HG03342 (cell line): Measurements from ENCODE around the gene TNFAIP8L3.

Experiments
- ATAC-seq: cut with Tn5 transposase; IDR thresholded peaks from one replicate; pipeline ENCODE4 v1.9.1; 2021; ENCODE audit warnings: mild to moderate bottlenecking, moderate library complexity; ENCODE audit not compliant: unreplicated experiment

Gene TNFAIP8L3

GRCh38 chr15:51007131-51007666 is 87.5 kb downstream of the TNFAIP8L3 start:
- no peak for ATAC-seq
